Tibial artery (tissue), 4 donors: ENCODE results near the gene JPT1.
A peak's percentile ranks its signal among the peaks of the same experiment; 100 is the strongest.

Experiments used
- DNase-seq, 2 donors: peaks; one replicate each; pipeline ENCODE4 v3.0.0-alpha.2; 2019
- H3K27ac ChIP-seq, 2 donors: fragments of 200-600 bp; sonication (generic) in 1 of 2; 1 replicate in 1 of 2; 2 replicates in 1 of 2; pipeline ENCODE4 v1.5.1; 2018 to 2019; ENCODE audit warnings: mild to moderate bottlenecking in 1 of 2
- H3K27me3 ChIP-seq, 2 donors: fragments of 200-600 bp; sonication (generic) in 1 of 2; one replicate each; pipeline versions ENCODE4 v1.5.1 to v1.6.0; 2016 to 2019
- H3K36me3 ChIP-seq, 3 donors: fragments of 200-600 bp; sonication (generic) in 2 of 3; one replicate each; pipeline ENCODE4 v1.5.1; 2016 to 2019; ENCODE audit warnings: mild to moderate bottlenecking in 2 of 3
- H3K4me1 ChIP-seq, 4 donors: fragments of 200-600 bp; sonication (generic) in 2 of 4; 1 replicate in 3 of 4; 2 replicates in 1 of 4; pipeline ENCODE4 v1.5.1; 2016 to 2019
- H3K4me3 ChIP-seq, 2 donors: fragments of 200-600 bp; sonication (generic) in 1 of 2; 1 replicate in 1 of 2; 2 replicates in 1 of 2; pipeline ENCODE4 v1.5.1; 2018 to 2019; ENCODE audit warnings: mild to moderate bottlenecking in 2 of 2
- H3K9me3 ChIP-seq, 3 donors: fragments of 200-600 bp; sonication (generic) in 1 of 3; one replicate each; pipeline ENCODE4 v1.5.1; 2016 to 2019
- intact Hi-C: fragments of 100-400 bp; cut with DNase I; formaldehyde crosslinking; loops from one replicate; pipeline ENCODE4 v1.15.0; 2023; ENCODE audit warnings: low total_unique reads
- TF ChIP-seq, protein P1 (sequence below), 2 experiments: fragments of 200-600 bp in 1 of 2; fragments of 450-650 bp in 1 of 2; IDR thresholded peaks; one replicate each; pipeline ENCODE4 v1.5.1; 2017 to 2019; ENCODE audit warnings: antibody characterized with exemption in 2 of 2, mild to moderate bottlenecking in 1 of 2, moderate library complexity in 1 of 2

Gene JPT1

DNA sequence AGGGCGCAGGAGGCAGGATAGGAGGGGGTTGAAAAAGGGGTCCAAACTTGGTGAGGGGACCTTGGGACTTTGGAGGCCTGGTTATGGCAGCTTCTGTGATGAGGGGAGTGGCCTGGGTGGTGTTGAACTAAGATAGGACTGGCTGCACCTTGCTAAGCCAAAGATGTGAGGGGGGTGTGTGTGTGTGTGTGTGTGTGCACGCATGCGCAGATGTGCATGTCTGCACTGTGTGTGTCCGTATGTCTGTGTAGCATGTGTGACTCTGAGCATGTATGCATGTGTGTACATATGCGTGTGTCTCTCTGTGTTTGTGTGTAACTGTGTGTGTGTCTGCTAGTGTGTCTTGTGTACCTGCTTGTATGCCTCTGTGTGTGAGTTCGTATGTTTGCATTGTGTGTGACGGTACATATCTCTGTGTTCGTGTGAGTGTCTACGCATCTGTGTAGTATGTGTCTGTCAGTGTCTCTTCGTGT is 62.4 kb downstream of the JPT1 start:
- Histone ChIP-seq H3K9me3 (no peaks in the 10 kb centered on the region), H3K4me3 (no peak overlapping the region), H3K4me1 (peaks cover 0 to 57% (median 18%) of the 10 kb centered on the region in 4 donors), H3K27ac (no peak overlapping the region), H3K27me3 (peaks cover 0 to 8% of the 10 kb centered on the region in 2 donors), H3K36me3 (no peaks in the 10 kb centered on the region)
- intact Hi-C loops = no loop called here
- no peak for DNase-seq
- TF ChIP-seq, protein P1, sequence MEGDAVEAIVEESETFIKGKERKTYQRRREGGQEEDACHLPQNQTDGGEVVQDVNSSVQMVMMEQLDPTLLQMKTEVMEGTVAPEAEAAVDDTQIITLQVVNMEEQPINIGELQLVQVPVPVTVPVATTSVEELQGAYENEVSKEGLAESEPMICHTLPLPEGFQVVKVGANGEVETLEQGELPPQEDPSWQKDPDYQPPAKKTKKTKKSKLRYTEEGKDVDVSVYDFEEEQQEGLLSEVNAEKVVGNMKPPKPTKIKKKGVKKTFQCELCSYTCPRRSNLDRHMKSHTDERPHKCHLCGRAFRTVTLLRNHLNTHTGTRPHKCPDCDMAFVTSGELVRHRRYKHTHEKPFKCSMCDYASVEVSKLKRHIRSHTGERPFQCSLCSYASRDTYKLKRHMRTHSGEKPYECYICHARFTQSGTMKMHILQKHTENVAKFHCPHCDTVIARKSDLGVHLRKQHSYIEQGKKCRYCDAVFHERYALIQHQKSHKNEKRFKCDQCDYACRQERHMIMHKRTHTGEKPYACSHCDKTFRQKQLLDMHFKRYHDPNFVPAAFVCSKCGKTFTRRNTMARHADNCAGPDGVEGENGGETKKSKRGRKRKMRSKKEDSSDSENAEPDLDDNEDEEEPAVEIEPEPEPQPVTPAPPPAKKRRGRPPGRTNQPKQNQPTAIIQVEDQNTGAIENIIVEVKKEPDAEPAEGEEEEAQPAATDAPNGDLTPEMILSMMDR (IDR thresholded peaks at IDR 0.05) = no peak

DNA sequence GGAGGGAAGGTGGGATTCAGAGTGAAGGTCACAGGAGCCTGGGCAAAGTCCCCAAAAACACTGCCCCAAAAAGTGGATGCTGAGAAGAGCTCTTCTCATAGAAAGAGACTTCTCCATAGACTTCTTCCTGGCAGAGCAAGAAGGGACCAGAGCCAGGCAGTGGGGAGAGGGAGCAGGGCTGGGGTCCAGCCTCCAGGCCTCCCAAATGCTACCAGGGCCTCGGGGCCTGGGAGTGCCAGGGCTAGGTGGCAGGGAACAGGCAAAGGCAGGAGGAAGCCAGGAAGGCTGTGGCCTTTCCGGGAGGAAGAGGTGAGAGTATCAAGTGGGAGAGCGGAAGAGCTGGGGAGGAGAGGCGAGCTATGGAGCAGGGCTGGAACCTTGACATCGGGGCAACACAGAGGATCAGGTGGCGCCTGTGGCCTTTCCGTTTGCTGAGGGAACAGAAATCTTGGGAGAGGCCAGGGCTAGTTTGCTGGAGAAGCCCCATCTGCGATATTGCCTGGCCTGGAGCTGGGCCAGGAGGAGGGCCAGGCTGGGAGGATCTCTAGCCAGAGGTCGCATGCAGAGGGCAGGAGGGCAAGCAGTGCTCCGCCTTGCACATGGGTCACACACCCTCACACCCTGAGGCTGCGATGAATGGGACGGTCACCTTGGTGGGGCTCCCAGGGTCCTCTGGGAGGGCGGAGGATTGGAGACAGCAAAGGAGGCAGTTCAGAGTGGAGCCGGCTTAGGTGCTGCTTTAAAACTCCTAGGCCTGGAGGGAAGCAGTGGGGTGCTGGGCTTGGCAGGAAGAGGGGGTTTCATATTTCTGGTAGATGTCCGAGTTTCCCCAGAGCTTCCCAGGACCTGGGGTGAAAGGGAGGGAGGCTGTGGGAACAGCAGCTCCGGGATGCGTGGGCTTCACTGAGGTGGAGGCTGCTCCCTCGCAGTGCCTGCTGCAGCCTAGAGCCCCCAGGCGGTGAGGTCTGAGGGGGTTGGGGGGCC is 63.1 kb downstream of the JPT1 start:
- H3K27ac ChIP-seq = no peak overlapping the region
- DNase-seq = no peak
- TF ChIP-seq, protein P1 (IDR thresholded peaks at IDR 0.05) = no peak
- H3K4me1 ChIP-seq = peaks cover 0 to 52% (median 17%) of the 10 kb centered on the region in 4 donors
- peaks cover 0 to 8% of the 10 kb centered on the region in 2 donors for H3K27me3 ChIP-seq
- intact Hi-C loops = no loop called here
- no peaks in the 10 kb centered on the region for H3K9me3 ChIP-seq
- no peak overlapping the region for H3K4me3 ChIP-seq
- no peaks in the 10 kb centered on the region for H3K36me3 ChIP-seq

DNA sequence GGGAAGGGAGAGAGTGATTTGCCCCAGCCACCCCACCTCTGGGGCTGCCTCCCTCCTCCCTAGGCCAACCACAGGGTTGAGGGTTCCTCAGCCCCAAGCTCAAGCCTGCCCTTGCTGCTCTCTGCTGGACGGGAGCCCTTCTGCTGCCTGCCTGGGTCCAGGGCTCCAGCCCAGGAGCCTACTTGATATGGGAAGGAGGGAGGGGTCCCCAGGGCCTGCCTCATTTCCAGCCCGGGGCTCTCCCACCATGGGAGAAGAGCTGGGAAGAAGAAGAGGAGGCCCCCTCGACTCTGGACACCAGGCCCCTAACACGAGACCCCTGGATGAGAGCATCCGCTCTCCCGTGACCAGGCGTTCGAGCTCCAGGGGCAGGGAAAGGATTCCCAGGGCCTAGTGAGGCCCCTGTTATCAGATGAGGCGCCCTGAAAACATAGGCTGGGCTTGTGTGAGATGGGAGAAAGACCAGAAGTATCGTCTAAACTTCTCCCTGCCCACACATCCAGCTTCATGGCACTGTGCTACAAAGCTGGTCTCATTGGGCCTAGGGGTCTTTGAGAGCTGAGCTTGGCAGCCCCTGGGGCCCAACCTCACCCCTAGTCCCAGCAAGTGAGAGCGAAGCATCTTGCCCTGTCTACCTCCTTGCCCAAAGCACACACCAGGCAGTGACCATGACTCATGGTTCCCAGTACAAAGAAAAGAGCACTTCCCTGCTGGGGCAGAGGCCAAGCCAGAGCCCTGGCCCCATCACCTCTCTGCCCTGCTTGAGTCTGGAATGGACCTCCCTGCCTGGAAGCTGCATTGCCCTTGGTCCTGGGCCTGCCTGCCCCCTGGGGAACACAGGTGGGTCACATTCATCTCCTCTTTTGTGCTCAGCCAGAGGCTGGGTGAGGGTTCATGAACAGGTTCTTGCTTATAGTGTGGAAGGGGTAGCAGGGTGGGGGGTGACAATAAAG is 65.6 kb downstream of the JPT1 start:
- peak overlapping the region; percentile 48 to 53 for H3K4me3 ChIP-seq
- peak overlapping the region; percentile 45 to 54 for H3K27ac ChIP-seq
- H3K27me3 ChIP-seq = peaks cover 0 to 8% of the 10 kb centered on the region in 2 donors
- DNase-seq = no peak
- H3K36me3 ChIP-seq = no peaks in the 10 kb centered on the region
- peaks cover 0 to 48% (median 14%) of the 10 kb centered on the region in 4 donors for H3K4me1 ChIP-seq
- no peaks in the 10 kb centered on the region for H3K9me3 ChIP-seq
- TF ChIP-seq, protein P1 (IDR thresholded peaks at IDR 0.05) = no peak
- intact Hi-C loops = no loop called here

DNA sequence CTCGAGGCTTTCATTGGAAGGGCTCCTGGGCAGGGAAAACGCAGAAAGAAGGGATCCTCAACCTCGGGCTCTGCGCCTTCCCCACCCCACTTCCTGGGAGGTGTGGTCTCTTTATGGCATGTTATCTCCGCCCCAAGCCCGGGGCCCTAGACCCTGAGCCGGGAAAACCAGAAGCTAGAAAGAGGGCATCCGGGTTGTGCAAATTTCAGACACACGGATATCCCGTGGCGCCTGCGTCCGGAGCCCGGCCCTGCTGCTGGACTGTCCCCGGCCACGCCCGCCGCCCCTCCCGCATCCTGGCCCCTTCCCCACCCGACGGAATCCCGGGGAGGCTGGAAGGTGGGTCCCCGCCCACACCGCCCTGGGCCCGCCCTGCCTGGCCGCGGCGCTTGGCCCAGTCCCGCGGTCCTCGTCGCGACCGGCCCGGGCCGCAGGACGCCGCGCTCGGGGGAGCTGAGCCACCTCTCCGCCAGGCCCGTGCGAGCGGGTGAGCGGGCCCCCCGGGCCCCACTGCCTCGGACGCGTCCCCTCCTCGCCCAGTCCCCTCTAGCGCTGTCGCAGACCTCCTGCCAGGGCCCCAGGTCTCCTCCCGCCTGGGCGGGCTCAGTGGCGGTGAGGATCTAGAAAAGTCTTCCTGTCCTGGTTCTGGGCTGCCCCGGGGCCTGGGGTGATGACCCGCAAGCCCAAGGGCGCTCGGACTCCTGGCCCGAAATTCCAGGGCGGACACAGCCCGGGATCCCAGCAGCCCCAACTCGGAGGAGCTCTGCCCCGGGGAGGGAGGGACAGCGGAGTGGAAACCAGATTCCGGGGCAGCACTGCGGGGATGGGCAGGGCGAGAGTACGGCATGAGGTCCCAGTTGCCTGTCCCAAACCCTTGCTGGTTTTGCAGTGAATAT is 66.5 kb downstream of the JPT1 start, which contains the start of gene SLC16A5:
SLC16A5 (plus strand) TSS at position 397 of the 896 bp plus-strand sequence. CDS start 5,683 bp downstream, outside the sequence.
- intact Hi-C loops = no loop called here
- H3K27ac ChIP-seq = peak within 1 kb of the TSS; percentile 45 to 54
- peak within 1 kb of the TSS; percentile 48 to 53 for H3K4me3 ChIP-seq
- H3K9me3 ChIP-seq = no peaks in the 10 kb centered on the region
- H3K4me1 ChIP-seq = peaks cover 0 to 39% (median 14%) of the 10 kb centered on the region in 4 donors
- DNase-seq = peak; percentile 86 to 88
- no peaks in the 10 kb centered on the region for H3K36me3 ChIP-seq
- peaks cover 0 to 8% of the 10 kb centered on the region in 2 donors for H3K27me3 ChIP-seq
- TF ChIP-seq, protein P1 (IDR thresholded peaks at IDR 0.05) = no peak
